Gastrocnemius medialis (tissue), 4 donors: ENCODE measurements around the gene SEMG1. TPM values are rescaled to one million over a fixed set of nuclear protein-coding genes. Genes with fewer than 3 reads are reported as not detected.

Source experiments
- ATAC-seq, 2 donors: fragments of 150-250 bp; one replicate each; pipeline ENCODE4 v1.9.1; 2016
- DNase-seq, 2 donors: peaks; one replicate each; pipeline ENCODE4 v3.0.0-alpha.2; 2019
- H3K27ac ChIP-seq, 4 donors: fragments of 200-600 bp; sonication (generic); 1 replicate in 1 of 4; 2 replicates in 3 of 4; pipeline ENCODE4 v1.5.1; 2016 to 2018; ENCODE audit warnings: mild to moderate bottlenecking in 2 of 4, moderate library complexity in 1 of 4
- H3K27me3 ChIP-seq, 3 donors: fragments of 200-600 bp; sonication (generic) in 2 of 3; 1 replicate in 1 of 3; 2 replicates in 2 of 3; pipeline versions ENCODE4 v1.5.1 to v1.6.0; 2016 to 2019; ENCODE audit warnings: mild to moderate bottlenecking in 1 of 3, moderate library complexity in 1 of 3
- H3K36me3 ChIP-seq, 2 donors: fragments of 200-600 bp; sonication (generic) in 1 of 2; one replicate each; pipeline ENCODE4 v1.5.1; 2017 to 2018
- H3K4me1 ChIP-seq, 2 donors: fragments of 200-600 bp; sonication (generic) in 1 of 2; one replicate each; pipeline ENCODE4 v1.5.1; 2016 to 2017; ENCODE audit warnings: mild to moderate bottlenecking in 2 of 2
- H3K4me3 ChIP-seq, 4 donors: fragments of 200-600 bp; sonication (generic) in 3 of 4; 1 replicate in 1 of 4; 2 replicates in 3 of 4; pipeline ENCODE4 v1.5.1; 2016 to 2019; ENCODE audit warnings: mild to moderate bottlenecking in 2 of 4
- H3K9me3 ChIP-seq, 3 donors: fragments of 200-600 bp; sonication (generic) in 2 of 3; 1 replicate in 1 of 3; 2 replicates in 2 of 3; pipeline ENCODE4 v1.5.1; 2016 to 2019
- POLR2A ChIP-seq, 2 donors: fragments of 450-650 bp; IDR thresholded peaks; one replicate each; pipeline ENCODE4 v1.6.1; 2017; ENCODE audit warnings: antibody characterized with exemption in 2 of 2, mild to moderate bottlenecking in 2 of 2, moderate library complexity in 2 of 2
- in situ Hi-C, 4 donors: fragments of 200-750 bp; cut with MboI; loops; one replicate each; pipeline versions ENCODE4 v1.15.0 to v1.8.0; 2017; ENCODE audit warnings: low sequenced_read_pairs in 4 of 4
- intact Hi-C: fragments of 100-400 bp; cut with DNase I; formaldehyde crosslinking; loops from one replicate; pipeline ENCODE4 v1.15.1; 2023; ENCODE audit warnings: low total_unique reads
- total RNA-seq, 4 donors: library from RNA; depleted of rRNA; stranded (reverse); fragments of >200 nt; gene quantifications; one replicate each; pipeline versions ENCODE4 v1.1.0 to v1.2.3, GENCODE V29; 2016
- TF ChIP-seq, protein P1 (sequence below), 5 experiments: fragments of 450-650 bp in 3 of 5; fragments of 200-600 bp in 2 of 5; sonication (generic) in 2 of 5; IDR thresholded peaks in 4 of 5; conservative IDR thresholded peaks in 1 of 5; 1 replicate in 4 of 5; 2 replicates in 1 of 5; pipeline ENCODE4 v1.5.1; 2016 to 2019; ENCODE audit warnings: antibody characterized with exemption in 5 of 5, mild to moderate bottlenecking in 3 of 5, moderate library complexity in 3 of 5

The SEMG1 gene
- total RNA-seq, 4 donors from 2014 or later = not detected

DNA sequence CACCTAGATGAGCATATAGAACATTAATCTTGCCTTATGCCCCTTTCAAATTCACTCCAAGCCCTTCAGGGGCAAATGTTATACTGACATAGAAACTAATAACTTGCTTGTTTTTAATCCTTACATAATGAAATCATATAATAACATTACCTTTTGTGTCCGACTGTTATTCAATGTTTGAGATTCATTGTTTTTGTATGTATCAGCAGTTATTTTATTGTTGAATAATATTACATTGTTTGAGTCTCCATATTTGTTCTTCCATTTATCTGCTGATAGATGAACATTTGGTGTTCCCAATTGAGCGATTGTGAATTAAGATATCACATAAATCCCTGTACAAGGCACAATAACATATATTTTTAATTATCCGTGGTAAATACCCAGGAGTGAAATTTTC, 6.0 kb downstream of the SEMG1 start:
- no peaks in the 10 kb centered on the region for H3K9me3 ChIP-seq
- H3K4me1 ChIP-seq = no peaks in the 10 kb centered on the region
- ATAC-seq (no peak), DNase-seq (no peak)
- no peak for TF ChIP-seq POLR2A (IDR thresholded peaks at IDR 0.05)
- TF ChIP-seq, protein P1, sequence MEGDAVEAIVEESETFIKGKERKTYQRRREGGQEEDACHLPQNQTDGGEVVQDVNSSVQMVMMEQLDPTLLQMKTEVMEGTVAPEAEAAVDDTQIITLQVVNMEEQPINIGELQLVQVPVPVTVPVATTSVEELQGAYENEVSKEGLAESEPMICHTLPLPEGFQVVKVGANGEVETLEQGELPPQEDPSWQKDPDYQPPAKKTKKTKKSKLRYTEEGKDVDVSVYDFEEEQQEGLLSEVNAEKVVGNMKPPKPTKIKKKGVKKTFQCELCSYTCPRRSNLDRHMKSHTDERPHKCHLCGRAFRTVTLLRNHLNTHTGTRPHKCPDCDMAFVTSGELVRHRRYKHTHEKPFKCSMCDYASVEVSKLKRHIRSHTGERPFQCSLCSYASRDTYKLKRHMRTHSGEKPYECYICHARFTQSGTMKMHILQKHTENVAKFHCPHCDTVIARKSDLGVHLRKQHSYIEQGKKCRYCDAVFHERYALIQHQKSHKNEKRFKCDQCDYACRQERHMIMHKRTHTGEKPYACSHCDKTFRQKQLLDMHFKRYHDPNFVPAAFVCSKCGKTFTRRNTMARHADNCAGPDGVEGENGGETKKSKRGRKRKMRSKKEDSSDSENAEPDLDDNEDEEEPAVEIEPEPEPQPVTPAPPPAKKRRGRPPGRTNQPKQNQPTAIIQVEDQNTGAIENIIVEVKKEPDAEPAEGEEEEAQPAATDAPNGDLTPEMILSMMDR (IDR thresholded peaks at IDR 0.05 in 4 of 5, conservative IDR thresholded peaks at IDR 0.05 in 1 of 5) = no peak
- H3K27ac ChIP-seq = no peak overlapping the region
- no peaks in the 10 kb centered on the region for H3K36me3 ChIP-seq
- in situ Hi-C loops = no loop called here
- no peak overlapping the region for H3K4me3 ChIP-seq
- no peaks in the 10 kb centered on the region for H3K27me3 ChIP-seq
- intact Hi-C loops = no loop called here

DNA sequence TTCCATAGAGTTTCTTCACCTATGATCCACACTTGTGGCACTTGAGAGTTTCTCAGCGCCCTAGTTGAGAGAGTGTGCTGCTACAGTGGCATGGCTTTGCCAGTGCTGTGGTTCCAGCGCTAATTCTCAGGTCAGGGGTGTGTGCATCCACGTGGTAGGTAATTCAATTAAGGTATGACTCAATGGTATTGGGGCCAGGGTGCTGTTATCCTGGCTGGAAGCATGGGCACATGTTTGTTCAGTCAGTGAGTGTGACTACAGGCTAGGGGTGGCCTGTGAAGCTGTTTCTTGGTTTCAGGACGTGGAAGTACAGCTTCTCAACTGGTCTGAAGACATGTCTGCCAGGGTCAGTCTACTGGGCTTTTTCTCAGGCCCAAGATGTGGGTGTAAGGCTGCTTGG, 11.3 kb downstream of the SEMG1 start:
- in situ Hi-C loops = no loop called here
- ATAC-seq (no peak), DNase-seq (no peak)
- H3K27ac ChIP-seq = no peak overlapping the region
- no peak for TF ChIP-seq POLR2A (IDR thresholded peaks at IDR 0.05)
- TF ChIP-seq, protein P1 (IDR thresholded peaks at IDR 0.05 in 4 of 5, conservative IDR thresholded peaks at IDR 0.05 in 1 of 5) = no peak
- H3K4me3 ChIP-seq = no peak overlapping the region
- no peaks in the 10 kb centered on the region for H3K27me3 ChIP-seq
- no peaks in the 10 kb centered on the region for H3K36me3 ChIP-seq
- no peaks in the 10 kb centered on the region for H3K4me1 ChIP-seq
- intact Hi-C loops = no loop called here
- no peaks in the 10 kb centered on the region for H3K9me3 ChIP-seq

DNA sequence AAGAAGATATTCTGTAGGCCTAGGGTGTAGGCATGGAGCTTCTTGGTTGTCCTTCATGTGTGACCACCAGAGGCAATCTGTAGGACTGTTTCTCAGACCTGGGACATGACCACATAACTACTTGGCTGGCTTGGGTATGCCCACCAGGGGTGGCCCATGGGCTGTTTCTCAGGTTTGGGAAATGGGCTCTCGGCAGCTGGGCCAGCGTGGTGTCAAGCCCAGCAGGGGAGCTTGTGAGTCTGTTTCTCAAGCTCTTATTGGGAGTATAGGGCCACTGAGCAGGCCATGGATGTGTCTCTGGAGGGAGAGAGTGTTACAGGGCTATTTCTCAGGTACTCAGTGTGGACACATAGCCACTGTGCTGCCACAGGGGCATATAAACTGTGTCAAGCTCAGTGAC, 11.8 kb downstream of the SEMG1 start:
- Histone ChIP-seq H3K36me3 (no peaks in the 10 kb centered on the region), H3K27me3 (no peaks in the 10 kb centered on the region), H3K9me3 (no peaks in the 10 kb centered on the region), H3K27ac (no peak overlapping the region), H3K4me1 (no peaks in the 10 kb centered on the region), H3K4me3 (no peak overlapping the region)
- intact Hi-C loops = no loop called here
- ATAC-seq (no peak), DNase-seq (no peak)
- TF ChIP-seq POLR2A (IDR thresholded peaks at IDR 0.05) = no peak
- TF ChIP-seq, protein P1 (IDR thresholded peaks at IDR 0.05 in 4 of 5, conservative IDR thresholded peaks at IDR 0.05 in 1 of 5) = no peak
- in situ Hi-C loops = no loop called here

DNA sequence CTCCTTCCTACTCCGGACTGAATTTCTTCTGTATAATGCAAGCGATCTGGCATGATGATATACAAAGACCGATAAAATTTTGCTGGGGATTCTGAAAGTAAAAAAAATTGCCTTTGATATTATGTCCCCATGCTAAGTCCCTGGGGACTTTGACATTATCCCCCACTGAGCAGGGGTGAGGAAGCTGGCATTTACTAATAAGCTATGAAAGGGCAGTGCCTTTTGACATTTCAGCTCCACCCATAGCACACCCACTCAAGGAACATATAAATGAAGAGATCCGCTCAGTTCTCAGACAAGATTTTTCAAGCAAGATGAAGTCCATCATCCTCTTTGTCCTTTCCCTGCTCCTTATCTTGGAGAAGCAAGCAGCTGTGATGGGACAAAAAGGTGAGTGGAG, 14.2 kb downstream of the SEMG1 start, which contains the start of gene SEMG2:
TSS of gene SEMG2 (plus strand) at position 298 of the 400 bp plus-strand sequence. CDS start at position 315, 17 bp downstream.
- Histone ChIP-seq H3K27me3 (no peaks in the 10 kb centered on the region), H3K36me3 (no peaks in the 10 kb centered on the region), H3K27ac (no peak within 1 kb of the TSS), H3K4me3 (no peak within 1 kb of the TSS), H3K4me1 (no peaks in the 10 kb centered on the region), H3K9me3 (no peaks in the 10 kb centered on the region)
- intact Hi-C loops (no loop called here), in situ Hi-C loops (no loop called here)
- TF ChIP-seq, protein P1 (IDR thresholded peaks at IDR 0.05 in 4 of 5, conservative IDR thresholded peaks at IDR 0.05 in 1 of 5) = no peak
- no peak for TF ChIP-seq POLR2A (IDR thresholded peaks at IDR 0.05)
- ATAC-seq = no peak
- DNase-seq = no peak

DNA sequence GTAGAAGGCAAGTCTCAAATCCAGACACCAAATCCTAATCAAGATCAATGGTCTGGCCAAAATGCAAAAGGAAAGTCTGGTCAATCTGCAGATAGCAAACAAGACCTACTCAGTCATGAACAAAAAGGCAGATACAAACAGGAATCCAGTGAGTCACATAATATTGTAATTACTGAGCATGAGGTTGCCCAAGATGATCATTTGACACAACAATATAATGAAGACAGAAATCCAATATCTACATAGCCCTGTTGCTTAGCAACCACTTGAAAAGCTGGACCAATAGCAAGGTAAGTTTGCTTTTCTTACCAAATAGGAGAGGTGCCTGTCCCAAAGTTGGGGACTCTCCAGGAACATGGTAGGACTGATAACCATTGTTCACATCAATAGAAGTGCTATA, 16.3 kb downstream of the SEMG1 start:
- Histone ChIP-seq H3K27ac (no peak overlapping the region), H3K27me3 (peaks cover 0 to 2% (median 0%) of the 10 kb centered on the region in 3 donors), H3K36me3 (no peaks in the 10 kb centered on the region), H3K9me3 (no peaks in the 10 kb centered on the region), H3K4me3 (no peak overlapping the region), H3K4me1 (no peaks in the 10 kb centered on the region)
- ATAC-seq = no peak
- no peak for DNase-seq
- in situ Hi-C loops (no loop called here), intact Hi-C loops (no loop called here)
- no peak for TF ChIP-seq POLR2A (IDR thresholded peaks at IDR 0.05)
- TF ChIP-seq, protein P1 (IDR thresholded peaks at IDR 0.05 in 4 of 5, conservative IDR thresholded peaks at IDR 0.05 in 1 of 5) = no peak
